Ovary (tissue), 1 donor: ENCODE data around the gene SMAD3.

ENCODE experiments used
- EP300 ChIP-seq: sonication (generic); formaldehyde crosslinking; IDR thresholded peaks from one replicate; pipeline ENCODE4 v1.6.1; 2017; ENCODE audit warnings: antibody characterized with exemption
- POLR2A ChIP-seq: fragments of 450-650 bp; IDR thresholded peaks from one replicate; pipeline ENCODE4 v1.6.1; 2017; ENCODE audit warnings: antibody characterized with exemption, mild to moderate bottlenecking, moderate library complexity

GRCh38 chr15:67072958-67073357, 7.6 kb downstream of the SMAD3 start:
- TF ChIP-seq POLR2A (no peak), EP300 (no peak)
